GDM1 (cell line): Measurements from ENCODE around the gene NRG3.
"Not testable (repeated sequence)": the region's sequence is repeated elsewhere in the genome, so short reads cannot be mapped to it uniquely, and the experiment has no call there.

Experiments used
- DNase-seq: peaks from one replicate; lab custom pipeline; 2025; lab: John Stamatoyannopoulos, UW

Gene NRG3

DNA sequence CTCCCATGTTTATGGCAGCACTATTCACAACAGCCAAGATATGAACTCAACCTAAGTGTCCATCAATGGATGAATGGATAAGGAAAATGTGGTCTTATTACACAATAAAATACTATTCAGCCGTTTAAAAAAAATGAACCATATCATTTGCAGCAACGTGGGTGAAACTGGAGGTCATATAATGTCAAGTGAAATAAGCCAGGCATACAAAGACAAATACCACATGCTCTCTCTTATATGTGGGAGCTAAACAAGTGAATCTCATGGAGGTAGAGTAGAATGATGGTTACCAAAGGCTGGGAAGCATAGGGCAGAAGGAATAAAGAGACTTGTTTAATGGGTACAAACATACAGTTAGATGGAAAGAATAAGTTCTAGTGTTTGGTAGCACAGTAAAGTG is 699.1 kb downstream of the NRG3 start:
- DNase-seq: no peak

DNA sequence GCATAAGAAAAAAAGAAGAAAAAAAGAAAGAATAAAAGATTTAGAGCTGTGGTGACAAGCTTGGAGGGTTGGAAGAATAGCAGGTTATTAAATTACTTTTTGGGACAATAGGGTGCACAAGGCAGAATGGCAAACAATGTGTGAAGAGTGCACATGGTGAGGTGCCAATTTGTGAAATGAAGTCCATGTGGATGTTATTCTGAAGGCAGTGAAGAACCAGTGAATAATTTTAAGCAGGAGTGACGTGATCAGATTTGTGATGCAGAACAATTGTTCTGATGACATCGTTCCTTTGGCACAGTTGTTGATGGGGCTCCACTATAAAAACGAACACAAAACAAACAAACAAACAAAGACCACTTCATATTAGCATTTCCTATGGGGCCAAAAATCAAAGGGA is 700.3 kb downstream of the NRG3 start:
- DNase-seq: no peak

- no peak for DNase-seq
These were observed 701.1 kb downstream of the NRG3 start for GRCh38 chr10:82576093-82576492.

DNA sequence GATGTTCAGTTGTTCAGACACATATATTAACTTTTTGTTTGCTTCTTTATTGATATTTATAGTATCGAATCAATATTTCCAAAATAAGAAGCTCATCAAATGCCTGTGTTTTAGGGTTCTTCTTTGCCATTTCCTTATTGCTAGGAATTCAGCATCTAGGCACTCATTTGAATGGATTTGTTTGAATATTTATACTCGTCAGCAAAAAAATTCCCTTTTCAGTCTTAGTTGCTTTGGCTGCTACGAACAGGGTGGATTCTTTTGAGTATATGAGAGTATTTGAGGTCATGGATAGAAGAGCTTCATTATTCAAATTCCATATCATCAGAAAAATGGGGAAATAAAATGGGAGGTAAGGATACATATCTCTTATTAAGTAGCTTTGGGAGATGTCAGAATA is 706.9 kb downstream of the NRG3 start:
- DNase-seq: no peak

DNA sequence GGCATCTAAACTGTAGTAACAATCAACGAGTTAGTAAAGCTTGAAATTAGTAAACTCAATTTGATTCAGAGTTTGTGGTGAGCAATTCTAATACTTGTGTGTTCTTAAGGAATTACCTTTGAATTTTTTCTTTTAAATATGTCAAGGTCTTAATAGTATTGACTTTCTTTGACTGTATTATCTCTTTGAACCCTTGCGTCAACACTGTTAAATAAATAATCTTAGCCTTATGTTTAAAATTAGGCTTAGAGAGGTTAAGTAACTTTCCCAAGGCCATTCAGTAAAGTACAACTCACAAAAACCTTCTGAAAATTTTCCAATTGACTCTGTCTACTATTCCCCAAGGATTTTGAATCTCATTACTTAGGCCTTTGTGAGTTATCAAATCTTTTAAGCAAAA is 716.4 kb downstream of the NRG3 start:
- no peak for DNase-seq

DNA sequence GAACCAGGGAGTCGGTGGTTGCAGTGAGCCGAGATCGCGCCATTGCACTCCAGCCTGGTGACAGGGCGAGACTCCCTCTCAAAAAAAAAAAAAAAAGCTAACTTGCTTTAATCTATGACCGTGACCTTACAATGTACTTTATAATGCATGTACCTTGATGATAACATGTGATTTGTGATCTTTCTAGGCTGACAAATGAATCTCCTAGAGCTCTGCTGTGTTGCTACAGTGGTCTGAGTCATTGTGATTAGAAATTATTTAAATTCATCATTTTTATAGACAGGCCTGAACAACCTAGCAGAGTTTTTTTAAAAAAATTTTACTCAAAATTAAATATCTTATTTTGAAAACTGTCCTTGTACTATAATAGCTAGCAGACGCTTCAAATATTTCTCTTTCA is 722.8 kb downstream of the NRG3 start:
- DNase-seq: no peak

DNA sequence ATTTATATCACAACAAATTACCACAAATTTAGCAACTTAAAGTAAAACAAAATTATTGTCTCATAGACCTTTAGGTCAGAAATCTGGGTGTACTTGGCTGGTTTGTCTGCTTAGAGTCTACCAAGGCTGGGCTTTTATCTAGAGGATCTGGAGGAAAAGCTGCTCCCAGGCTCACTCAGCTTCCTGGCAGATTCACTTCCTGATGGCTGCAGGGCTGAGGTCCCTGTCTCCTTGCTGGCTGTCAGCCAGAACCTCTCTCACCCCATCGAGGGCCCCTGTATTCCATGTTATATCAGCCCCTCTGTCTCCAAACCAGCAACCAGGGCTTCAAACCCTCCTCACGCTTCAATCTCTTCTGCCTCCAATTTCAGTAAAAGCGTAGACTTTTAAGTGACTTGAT is 734.9 kb downstream of the NRG3 start:
- no peak for DNase-seq

- DNase-seq: no peak
These were observed 743.0 kb downstream of the NRG3 start for GRCh38 chr10:82618007-82618406.

DNA sequence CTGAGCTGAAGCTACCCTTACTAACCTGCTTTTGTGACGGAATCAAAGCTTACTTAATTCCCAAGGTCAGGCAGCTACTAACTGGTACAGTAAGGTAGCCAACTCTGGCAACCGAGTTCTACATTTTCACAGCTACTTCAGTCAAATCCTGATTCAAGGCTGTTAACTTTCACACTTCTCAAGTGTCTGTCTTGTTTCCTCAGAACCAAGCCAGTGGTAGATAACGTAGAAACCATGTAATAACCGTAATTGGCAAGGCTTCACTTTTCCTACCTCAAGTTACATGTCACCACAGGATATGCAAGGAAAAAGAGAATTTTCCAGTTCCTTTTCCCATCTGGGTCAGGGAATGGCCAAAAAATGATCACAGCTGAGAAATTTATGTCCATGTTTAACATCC is 746.7 kb downstream of the NRG3 start:
- DNase-seq: no peak

- no peak for DNase-seq
These were observed 747.5 kb downstream of the NRG3 start for GRCh38 chr10:82622479-82622878.

- no peak for DNase-seq
These were observed 750.7 kb downstream of the NRG3 start for GRCh38 chr10:82625512-82626189.

- no peak for DNase-seq
These were observed 753.4 kb downstream of the NRG3 start for GRCh38 chr10:82628373-82628772.

DNA sequence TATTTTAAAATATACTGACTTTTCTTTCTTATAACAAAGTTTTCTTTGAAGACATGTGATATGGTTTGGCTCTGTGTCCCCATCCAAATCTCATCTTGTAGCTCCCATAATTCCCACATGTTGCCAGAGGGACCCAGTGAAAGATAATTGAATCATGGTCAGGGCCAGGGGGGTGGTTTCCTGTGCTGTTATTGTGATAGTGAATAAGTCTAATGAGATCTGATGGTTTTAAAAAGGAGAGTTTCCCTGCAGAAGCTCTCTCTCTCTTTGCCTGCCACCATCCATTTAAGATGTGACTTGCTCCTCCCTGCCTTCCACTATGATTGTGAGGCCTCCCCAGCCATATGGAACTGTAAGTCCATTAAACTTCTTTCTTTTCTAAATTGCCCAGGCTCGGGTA is 768.1 kb downstream of the NRG3 start:
- no peak for DNase-seq

DNA sequence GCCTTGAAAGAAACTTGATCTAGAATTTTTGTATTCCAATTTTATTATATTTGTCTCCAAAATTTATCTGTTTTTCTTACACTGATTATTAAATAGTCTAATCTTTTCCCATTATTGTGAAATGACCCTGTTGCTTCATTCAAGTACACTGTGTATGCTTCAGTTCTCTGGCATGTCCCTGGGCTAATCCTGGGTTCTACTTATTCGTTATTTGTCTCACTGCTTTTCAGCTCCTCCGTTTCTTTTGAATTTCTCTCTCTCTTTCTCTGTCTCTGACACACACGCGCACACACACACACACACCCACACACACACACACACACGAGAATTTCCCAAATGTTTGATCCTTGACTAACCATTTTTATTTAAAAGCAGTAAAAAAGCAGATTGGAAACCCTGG is 768.6 kb downstream of the NRG3 start:
- DNase-seq: no peak

DNA sequence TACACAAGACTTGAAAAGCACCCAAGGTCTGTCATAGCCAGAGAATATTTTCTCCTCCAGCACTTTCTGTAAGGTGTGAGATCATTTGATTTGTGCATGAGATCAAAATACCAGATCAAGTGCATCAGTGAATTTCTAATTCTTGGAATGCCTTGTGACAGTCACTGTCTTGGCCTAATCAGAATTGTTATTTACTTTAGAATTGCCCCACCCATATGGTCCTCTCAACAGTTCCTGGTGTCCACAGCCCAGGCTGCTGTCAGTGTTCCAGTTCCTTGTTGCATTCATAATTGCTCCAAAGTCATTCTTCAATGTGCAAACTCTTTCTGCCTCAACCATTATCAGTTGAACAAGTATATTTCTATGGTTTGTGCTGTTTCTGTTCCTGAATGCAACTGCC is 770.2 kb downstream of the NRG3 start:
- DNase-seq: no peak

GRCh38 chr10:82653244-82654155 is 778.5 kb downstream of the NRG3 start:
- DNase-seq: no peak

DNA sequence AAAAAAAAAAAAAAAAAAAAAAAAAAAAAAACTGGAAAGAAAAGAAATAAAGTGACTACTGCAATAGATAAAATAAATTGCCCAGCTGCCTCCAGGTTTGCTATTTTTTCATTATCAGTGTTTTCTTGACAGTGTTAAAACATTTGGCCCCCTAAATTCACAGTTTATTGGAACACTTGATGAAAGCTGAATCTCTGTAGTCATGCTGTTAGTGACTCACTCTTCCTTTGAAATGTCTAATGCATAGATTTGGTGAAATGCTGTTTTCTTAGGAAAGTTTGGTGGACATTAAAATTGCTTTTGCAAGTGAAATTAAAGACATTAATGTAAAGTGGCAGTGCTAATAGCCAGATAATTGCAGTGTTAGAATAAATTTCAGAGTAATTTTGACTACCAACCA is 785.2 kb downstream of the NRG3 start:
- DNase-seq: no peak

GRCh38 chr10:82660986-82661385 is 786.0 kb downstream of the NRG3 start:
- no peak for DNase-seq

GRCh38 chr10:82661701-82662100 is 786.7 kb downstream of the NRG3 start:
- no peak for DNase-seq

- no peak for DNase-seq
These were observed 793.4 kb downstream of the NRG3 start for GRCh38 chr10:82668221-82668895.

DNA sequence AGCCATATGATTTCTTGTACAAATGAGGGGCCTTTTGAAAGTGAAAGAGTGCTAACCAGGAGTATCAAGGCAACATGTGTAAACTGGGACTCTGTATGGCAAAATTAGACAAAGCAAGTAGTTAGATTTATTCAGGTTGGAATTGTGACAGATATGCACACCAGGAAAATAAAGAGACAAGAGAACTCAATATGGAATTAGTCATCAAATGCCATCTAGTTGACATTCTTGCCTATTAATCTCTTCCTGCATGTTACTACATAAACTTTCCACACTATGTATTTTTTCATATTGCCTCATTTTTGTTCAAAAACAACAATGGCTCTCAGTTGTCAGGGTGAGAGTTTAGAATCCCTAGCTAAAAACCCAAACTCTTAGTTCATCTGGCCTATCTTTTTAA is 799.0 kb downstream of the NRG3 start:
- no peak for DNase-seq

DNA sequence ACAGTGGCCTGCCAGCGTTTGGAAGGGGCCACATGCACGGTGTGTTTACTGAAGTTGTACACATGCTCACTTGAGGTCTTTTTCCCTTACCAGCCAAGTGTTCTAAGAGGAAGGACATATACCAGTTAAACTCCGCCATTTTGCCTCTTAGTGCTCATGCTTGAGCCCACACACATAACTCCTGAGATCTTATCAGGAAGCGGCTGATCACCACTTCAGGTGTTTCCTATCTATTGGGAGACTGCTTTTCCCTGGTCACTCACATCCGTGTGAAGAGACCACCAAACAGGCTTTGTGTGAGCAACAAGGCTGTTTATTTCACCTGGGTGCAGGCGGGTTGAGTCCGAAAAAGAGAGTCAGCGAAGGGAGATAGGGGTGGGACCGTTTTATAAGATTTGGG is 802.9 kb downstream of the NRG3 start:
- not testable (repeated sequence) for DNase-seq

- DNase-seq: not testable (repeated sequence)
These were observed 803.5 kb downstream of the NRG3 start for GRCh38 chr10:82678451-82678850.
